Activated T-cell treated with anti-CD3 and anti-CD28 coated beads, Interleukin-2, amount 50 U/mL, for 72 hours (primary cell): ENCODE measurements around the gene NHERF1. TPM values are rescaled to one million over a fixed set of nuclear protein-coding genes. Genes with fewer than 3 reads are reported as not detected.

Experiments
- ATAC-seq, 2 donors: fragments of 150-1000 bp; cut with Tn5 transposase; replicated peaks in 1 of 2; 2 replicates each; pipeline ENCODE4 v1.10.0; 2021; ENCODE audit warnings: moderate library complexity in 2 of 2, mild to moderate bottlenecking in 1 of 2
- DNase-seq, 2 donors: peaks; one replicate each; pipeline ENCODE4 v3.0.0; 2021 to 2022; ENCODE audit warnings: mixed read lengths in 1 of 2
- H3K27ac Mint-ChIP-seq: one replicate; pipeline ENCODE4 v1.8.0; 2022; ENCODE audit warnings: mild to moderate bottlenecking, moderate library complexity, mixed read lengths
- H3K27me3 Mint-ChIP-seq: one replicate; pipeline ENCODE4 v1.8.0; 2022; ENCODE audit warnings: low read depth, mixed read lengths
- H3K36me3 Mint-ChIP-seq, 2 donors: one replicate each; pipeline ENCODE4 v1.8.0; 2022; ENCODE audit warnings: mixed read lengths in 2 of 2, mild to moderate bottlenecking in 1 of 2; ENCODE audit not compliant: insufficient read depth in 2 of 2
- H3K4me1 Mint-ChIP-seq: one replicate; pipeline ENCODE4 v1.8.0; 2022; ENCODE audit warnings: low read depth, mixed read lengths
- H3K4me3 Mint-ChIP-seq, 2 donors: one replicate each; pipeline ENCODE4 v1.8.0; 2022; ENCODE audit warnings: mild to moderate bottlenecking in 2 of 2, mixed read lengths in 2 of 2, moderate library complexity in 2 of 2
- H3K9me3 Mint-ChIP-seq, 2 donors: one replicate each; pipeline ENCODE4 v1.8.0; 2022; ENCODE audit warnings: mixed read lengths in 2 of 2
- total RNA-seq, 2 donors: library from RNA; stranded (reverse); gene quantifications; one replicate each; pipeline ENCODE4 v1.2.3, GENCODE V29; 2022

The NHERF1 gene
- total RNA-seq, 2 donors from 2014 or later = 78.8 to 81.2 TPM

DNA sequence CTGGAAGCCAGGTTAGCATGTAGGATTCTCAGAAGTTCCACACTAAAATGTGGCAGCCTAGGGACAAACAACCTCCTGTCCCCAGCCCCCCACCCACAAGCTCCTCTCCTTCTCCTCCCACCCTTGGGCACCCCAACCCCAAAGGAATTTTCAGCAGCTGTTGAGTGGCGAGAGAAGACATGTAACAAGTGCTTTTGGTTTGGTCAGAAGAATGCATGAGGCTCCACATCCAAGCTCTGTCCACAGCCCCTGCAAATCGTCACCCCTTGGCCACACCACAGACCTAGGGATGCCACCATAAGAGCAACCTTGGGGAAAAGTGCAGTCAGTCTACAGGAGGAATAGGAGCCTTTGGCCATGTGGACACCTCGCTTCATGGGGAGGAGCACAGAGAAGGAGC lies 23.3 kb upstream of the NHERF1 start:
- H3K4me1 Mint-ChIP-seq = no peaks in the 10 kb centered on the region
- H3K27ac Mint-ChIP-seq = no peak overlapping the region
- no peaks in the 10 kb centered on the region for H3K27me3 Mint-ChIP-seq
- DNase-seq (no peak), ATAC-seq (no peak)
- no peak overlapping the region for H3K4me3 Mint-ChIP-seq
- no peaks in the 10 kb centered on the region for H3K36me3 Mint-ChIP-seq
- no peaks in the 10 kb centered on the region for H3K9me3 Mint-ChIP-seq

DNA sequence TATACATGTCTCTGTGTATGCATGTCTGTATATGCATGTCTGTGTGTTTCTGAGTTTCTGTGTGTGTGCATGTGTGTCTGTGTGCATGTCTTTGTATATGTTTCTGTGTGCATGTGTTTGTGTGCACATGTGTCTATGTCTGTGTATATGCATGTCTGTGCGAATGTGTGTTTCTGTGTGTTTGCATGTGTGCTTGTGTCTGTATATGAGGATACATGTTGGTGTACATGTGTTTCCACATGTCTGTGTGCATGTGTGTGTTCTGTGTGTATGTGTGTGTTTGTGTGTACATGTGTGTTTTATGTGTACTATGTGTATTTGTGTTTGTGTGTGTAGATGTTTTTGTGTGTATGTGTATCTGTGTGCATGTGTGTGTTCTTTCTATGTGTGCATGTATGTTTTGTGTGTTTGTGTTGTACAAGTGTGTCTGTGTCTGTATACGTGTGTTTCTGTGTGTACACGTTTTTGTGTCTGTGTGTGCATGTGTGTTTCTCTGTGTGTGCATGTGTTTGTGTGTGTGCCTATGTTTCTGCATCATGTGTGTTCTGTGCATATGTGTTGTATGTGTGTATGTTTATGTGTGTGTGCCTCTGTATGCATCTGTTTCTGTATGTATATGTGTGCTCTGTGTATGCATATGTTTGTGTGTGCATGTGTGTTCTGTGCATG lies 20.3 kb upstream of the NHERF1 start:
- no peaks in the 10 kb centered on the region for H3K9me3 Mint-ChIP-seq
- peaks cover 8% of the 10 kb centered on the region for H3K4me1 Mint-ChIP-seq
- no peak for DNase-seq
- H3K27ac Mint-ChIP-seq = no peak overlapping the region
- no peaks in the 10 kb centered on the region for H3K27me3 Mint-ChIP-seq
- ATAC-seq = no peak
- H3K4me3 Mint-ChIP-seq = no peak overlapping the region
- no peaks in the 10 kb centered on the region for H3K36me3 Mint-ChIP-seq

- DNase-seq = no peak
- Mint-ChIP-seq H3K27me3 (no peaks in the 10 kb centered on the region), H3K4me1 (peaks cover 8% of the 10 kb centered on the region), H3K9me3 (no peaks in the 10 kb centered on the region), H3K27ac (no peak overlapping the region), H3K4me3 (no peak overlapping the region), H3K36me3 (no peaks in the 10 kb centered on the region)
- ATAC-seq = no peak
Observed at GRCh38 chr17:74728702-74729075, 19.7 kb upstream of the NHERF1 start.

- DNase-seq (no peak), ATAC-seq (no peak)
- Mint-ChIP-seq H3K9me3 (no peaks in the 10 kb centered on the region), H3K36me3 (no peaks in the 10 kb centered on the region), H3K4me1 (peaks cover 8% of the 10 kb centered on the region), H3K27me3 (no peaks in the 10 kb centered on the region), H3K27ac (no peak overlapping the region), H3K4me3 (no peak overlapping the region)
Observed at GRCh38 chr17:74729368-74729767, 19.1 kb upstream of the NHERF1 start.

DNA sequence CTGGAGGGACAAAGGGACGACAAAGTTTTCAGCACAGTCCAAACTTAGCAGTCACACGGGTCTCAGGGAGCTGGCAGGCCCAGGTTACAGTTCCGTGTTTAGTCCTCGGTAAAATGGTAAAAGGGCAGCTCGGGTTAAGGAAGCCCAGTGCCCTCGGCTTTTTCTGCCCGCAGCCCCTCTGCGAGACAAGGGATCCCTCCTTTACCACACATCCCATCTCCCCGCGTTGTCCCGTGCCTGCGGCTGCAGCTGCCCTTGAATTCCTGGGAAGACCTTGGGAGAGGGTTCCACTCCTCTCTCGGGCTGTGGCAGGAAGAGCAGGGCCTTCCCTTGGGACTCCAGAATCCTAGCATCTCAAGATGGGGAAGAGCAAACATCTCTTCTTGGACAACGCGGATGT lies 18.6 kb upstream of the NHERF1 start:
- no peak for ATAC-seq
- no peak overlapping the region for H3K4me3 Mint-ChIP-seq
- H3K4me1 Mint-ChIP-seq = peaks cover 8% of the 10 kb centered on the region

GRCh38 chr17:74730491-74731346 lies 17.7 kb upstream of the NHERF1 start:
- no peaks in the 10 kb centered on the region for H3K9me3 Mint-ChIP-seq
- H3K4me1 Mint-ChIP-seq = peaks cover 8% of the 10 kb centered on the region
- peak; percentile 63 to 67 for DNase-seq
- H3K27ac Mint-ChIP-seq = no peak overlapping the region
- H3K27me3 Mint-ChIP-seq = no peaks in the 10 kb centered on the region
- H3K36me3 Mint-ChIP-seq = no peaks in the 10 kb centered on the region
- H3K4me3 Mint-ChIP-seq = no peak overlapping the region
- ATAC-seq = peak; percentile 86 to 88

More for the DNA sequence above, 18.6 kb upstream of the NHERF1 start:
- H3K27me3 Mint-ChIP-seq = no peaks in the 10 kb centered on the region
- H3K27ac Mint-ChIP-seq = no peak overlapping the region
- H3K36me3 Mint-ChIP-seq = no peaks in the 10 kb centered on the region
- H3K9me3 Mint-ChIP-seq = no peaks in the 10 kb centered on the region
- no peak for DNase-seq

DNA sequence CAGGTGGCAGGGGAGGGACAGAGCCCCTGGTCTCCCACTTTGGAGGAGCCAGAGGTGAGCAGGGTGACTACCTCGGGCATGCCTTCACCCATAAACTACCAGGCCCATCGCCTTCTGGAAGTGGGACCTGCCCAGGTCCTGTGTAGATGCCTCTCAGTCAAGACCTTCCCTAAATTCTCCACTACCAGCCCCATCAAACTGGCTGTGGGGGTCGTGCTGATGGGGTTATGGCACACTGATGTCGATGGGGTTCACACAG lies 17.2 kb upstream of the NHERF1 start:
- Mint-ChIP-seq H3K27ac (no peak overlapping the region), H3K4me1 (peaks cover 10% of the 10 kb centered on the region), H3K27me3 (no peaks in the 10 kb centered on the region), H3K4me3 (no peak overlapping the region), H3K36me3 (no peaks in the 10 kb centered on the region), H3K9me3 (no peaks in the 10 kb centered on the region)
- DNase-seq (no peak), ATAC-seq (no peak)

- Mint-ChIP-seq H3K4me3 (no peak overlapping the region), H3K4me1 (peaks cover 13% of the 10 kb centered on the region), H3K9me3 (no peaks in the 10 kb centered on the region), H3K27ac (no peak overlapping the region), H3K27me3 (no peaks in the 10 kb centered on the region), H3K36me3 (no peaks in the 10 kb centered on the region)
- DNase-seq = no peak
- ATAC-seq = no peak
Observed at GRCh38 chr17:74732042-74732867, 16.2 kb upstream of the NHERF1 start.

- no peaks in the 10 kb centered on the region for H3K36me3 Mint-ChIP-seq
- no peak overlapping the region for H3K4me3 Mint-ChIP-seq
- H3K27me3 Mint-ChIP-seq = no peaks in the 10 kb centered on the region
- H3K9me3 Mint-ChIP-seq = no peaks in the 10 kb centered on the region
- DNase-seq (no peak), ATAC-seq (no peak)
- H3K27ac Mint-ChIP-seq = peak overlapping the region; percentile 21
- peaks cover 26% of the 10 kb centered on the region for H3K4me1 Mint-ChIP-seq
Observed at GRCh38 chr17:74733365-74734122, 14.9 kb upstream of the NHERF1 start.

DNA sequence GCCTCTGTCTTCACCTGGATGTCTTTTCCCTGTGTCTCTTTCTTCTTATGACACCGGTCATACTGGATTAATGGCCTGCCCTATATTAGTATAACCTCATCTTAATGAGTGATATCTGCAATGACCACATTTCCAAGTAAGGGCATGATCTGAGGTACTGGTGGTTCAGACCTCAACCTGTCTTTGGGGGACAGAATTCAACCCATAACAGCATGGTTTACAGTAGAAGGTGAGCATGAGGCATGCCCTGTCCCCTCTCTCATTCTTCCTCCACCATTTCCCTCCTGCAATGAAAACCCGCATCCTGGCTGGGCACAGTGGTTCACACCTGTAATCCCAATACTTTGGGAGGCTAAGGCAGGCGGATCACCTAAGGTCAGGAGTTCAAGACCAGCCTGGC lies 14.2 kb upstream of the NHERF1 start:
- no peaks in the 10 kb centered on the region for H3K27me3 Mint-ChIP-seq
- no peak for DNase-seq
- no peaks in the 10 kb centered on the region for H3K36me3 Mint-ChIP-seq

GRCh38 chr17:74736513-74737298 lies 11.7 kb upstream of the NHERF1 start, which contains the start of gene RAB37:
Gene RAB37, plus strand, starts transcription at chr17:74737256. Its CDS starts 17 bp downstream, at chr17:74737273.
- H3K9me3 Mint-ChIP-seq = no peaks in the 10 kb centered on the region
- H3K4me3 Mint-ChIP-seq = peak within 1 kb of the TSS; percentile 85 to 87
- peaks cover 41% of the 10 kb centered on the region for H3K4me1 Mint-ChIP-seq
- no peaks in the 10 kb centered on the region for H3K27me3 Mint-ChIP-seq
- H3K27ac Mint-ChIP-seq = peak within 1 kb of the TSS; percentile 24
- DNase-seq (peak; percentile 59 to 64), ATAC-seq (peak; percentile 34 to 41)
- no peaks in the 10 kb centered on the region for H3K36me3 Mint-ChIP-seq

More for the DNA sequence above, 14.2 kb upstream of the NHERF1 start:
- Mint-ChIP-seq H3K27ac (peak overlapping the region; percentile 21), H3K9me3 (no peaks in the 10 kb centered on the region), H3K4me3 (no peak overlapping the region), H3K4me1 (peaks cover 33% of the 10 kb centered on the region)
- ATAC-seq = no peak
